VCaP (cell line): ENCODE results near the gene PCDHGA6.
"Not testable (repeated sequence)": the region's sequence is repeated elsewhere in the genome, so short reads cannot be mapped to it uniquely, and the experiment has no call there.

ENCODE experiments used
- H3K27ac ChIP-seq: fragments of 450-650 bp; 2 replicates; pipeline ENCODE4 v1.5.1; 2017
- TF ChIP-seq, protein P1 (sequence below): fragments of 450-650 bp; conservative IDR thresholded peaks from 2 replicates; pipeline ENCODE4 v1.5.1; 2017; ENCODE audit warnings: mild to moderate bottlenecking, moderate library complexity

The PCDHGA6 gene

GRCh38 chr5:141342773-141343172 is 30.9 kb upstream of the PCDHGA6 start:
- TF ChIP-seq, protein P1, sequence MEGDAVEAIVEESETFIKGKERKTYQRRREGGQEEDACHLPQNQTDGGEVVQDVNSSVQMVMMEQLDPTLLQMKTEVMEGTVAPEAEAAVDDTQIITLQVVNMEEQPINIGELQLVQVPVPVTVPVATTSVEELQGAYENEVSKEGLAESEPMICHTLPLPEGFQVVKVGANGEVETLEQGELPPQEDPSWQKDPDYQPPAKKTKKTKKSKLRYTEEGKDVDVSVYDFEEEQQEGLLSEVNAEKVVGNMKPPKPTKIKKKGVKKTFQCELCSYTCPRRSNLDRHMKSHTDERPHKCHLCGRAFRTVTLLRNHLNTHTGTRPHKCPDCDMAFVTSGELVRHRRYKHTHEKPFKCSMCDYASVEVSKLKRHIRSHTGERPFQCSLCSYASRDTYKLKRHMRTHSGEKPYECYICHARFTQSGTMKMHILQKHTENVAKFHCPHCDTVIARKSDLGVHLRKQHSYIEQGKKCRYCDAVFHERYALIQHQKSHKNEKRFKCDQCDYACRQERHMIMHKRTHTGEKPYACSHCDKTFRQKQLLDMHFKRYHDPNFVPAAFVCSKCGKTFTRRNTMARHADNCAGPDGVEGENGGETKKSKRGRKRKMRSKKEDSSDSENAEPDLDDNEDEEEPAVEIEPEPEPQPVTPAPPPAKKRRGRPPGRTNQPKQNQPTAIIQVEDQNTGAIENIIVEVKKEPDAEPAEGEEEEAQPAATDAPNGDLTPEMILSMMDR = no peak
- H3K27ac ChIP-seq = no peak overlapping the region

DNA sequence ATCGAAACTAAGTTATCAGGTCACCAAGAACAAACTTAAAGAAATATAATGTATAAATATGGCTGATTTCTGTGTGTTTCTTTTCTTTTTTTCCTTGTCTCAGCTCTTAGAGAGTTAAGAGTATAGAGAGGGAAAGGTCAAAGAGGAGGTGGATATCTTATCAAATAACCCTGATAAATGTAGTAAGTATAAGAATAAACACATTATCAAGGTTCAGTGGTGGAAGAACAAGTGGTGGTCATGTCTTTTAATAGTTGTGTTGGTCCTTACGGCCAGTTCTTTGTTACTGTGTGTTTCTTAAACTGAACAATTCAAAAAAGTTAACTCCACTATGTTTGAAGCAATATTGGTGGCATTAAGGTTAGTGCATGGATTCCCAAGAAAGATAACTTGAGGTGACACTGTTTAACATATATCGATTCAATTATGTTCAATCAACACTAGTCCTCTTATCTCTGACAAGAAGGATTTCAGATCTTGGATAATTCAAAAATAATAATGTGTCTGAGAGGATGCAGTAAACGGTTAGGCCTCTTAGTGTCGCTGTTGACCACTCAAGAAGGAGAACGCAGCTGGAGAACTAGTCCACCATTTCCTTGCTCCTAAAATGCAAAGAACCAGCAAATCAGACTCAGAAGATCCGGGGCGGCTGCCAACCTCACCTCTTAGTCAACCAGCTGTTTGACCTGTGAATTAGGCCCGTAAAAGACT is 30.3 kb upstream of the PCDHGA6 start, which contains the start of gene PCDHGA3:
PCDHGA3 (plus strand) TSS at position 588 of the 711 bp plus-strand sequence. CDS start 205 bp downstream, outside the sequence.
- H3K27ac ChIP-seq = no peak within 1 kb of the TSS
- TF ChIP-seq, protein P1 = no peak; the same call in 1 of the 2 replicates

DNA sequence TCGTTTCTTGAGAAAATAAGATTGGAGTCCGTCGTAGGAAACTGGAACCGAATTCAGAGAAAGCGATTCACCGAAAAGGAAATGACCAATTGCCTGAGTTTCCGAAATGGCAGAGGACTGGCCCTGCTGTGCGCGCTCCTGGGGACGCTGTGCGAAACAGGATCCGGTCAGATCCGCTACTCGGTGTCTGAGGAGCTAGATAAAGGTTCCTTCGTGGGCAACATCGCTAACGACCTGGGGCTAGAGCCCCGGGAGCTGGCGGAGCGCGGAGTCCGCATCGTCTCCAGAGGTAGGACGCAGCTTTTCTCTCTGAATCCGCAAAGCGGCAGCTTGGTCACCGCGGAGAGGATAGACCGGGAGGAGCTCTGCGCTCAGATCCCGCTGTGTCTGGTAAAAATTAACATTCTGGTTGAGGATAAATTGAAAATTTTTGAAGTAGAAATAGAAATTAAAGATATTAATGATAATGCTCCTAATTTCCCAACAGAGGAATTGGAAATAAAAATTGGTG is 29.7 kb upstream of the PCDHGA6 start:
- H3K27ac ChIP-seq = no peak overlapping the region
- TF ChIP-seq, protein P1 = no peak

DNA sequence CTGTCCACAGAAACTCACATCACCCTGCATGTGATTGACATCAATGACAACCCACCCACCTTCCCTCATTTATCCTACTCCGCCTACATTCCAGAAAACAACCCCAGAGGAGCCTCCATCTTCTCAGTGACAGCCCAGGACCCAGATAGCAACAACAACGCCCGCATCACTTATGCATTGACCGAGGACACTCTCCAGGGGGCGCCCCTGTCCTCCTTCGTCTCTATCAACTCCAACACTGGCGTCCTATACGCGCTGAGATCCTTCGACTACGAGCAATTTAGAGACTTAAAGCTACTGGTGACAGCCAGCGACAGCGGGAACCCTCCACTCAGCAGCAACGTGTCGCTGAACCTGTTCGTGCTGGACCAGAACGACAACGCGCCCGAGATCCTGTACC is 28.4 kb upstream of the PCDHGA6 start:
- H3K27ac ChIP-seq = no peak overlapping the region
- TF ChIP-seq, protein P1 = no peak

DNA sequence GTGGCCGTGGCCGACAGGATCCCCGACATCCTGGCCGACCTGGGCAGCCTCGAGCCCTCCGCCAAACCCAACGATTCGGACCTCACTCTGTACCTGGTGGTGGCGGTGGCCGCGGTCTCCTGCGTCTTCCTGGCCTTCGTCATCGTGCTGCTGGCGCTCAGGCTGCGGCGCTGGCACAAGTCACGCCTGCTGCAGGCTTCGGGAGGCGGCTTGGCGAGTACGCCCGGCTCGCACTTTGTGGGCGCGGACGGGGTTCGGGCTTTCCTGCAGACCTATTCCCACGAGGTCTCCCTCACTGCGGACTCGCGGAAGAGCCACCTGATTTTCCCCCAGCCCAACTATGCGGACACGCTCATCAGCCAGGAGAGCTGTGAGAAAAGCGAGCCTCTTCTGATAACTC is 27.7 kb upstream of the PCDHGA6 start:
- not testable (repeated sequence) for H3K27ac ChIP-seq

- H3K27ac ChIP-seq = peak within 1 kb of the TSS; percentile 38; the same call in 1 of the 2 replicates
- TF ChIP-seq, protein P1 = peak; percentile 73
Measured at GRCh38 chr5:141349917-141350619, 23.6 kb upstream of the PCDHGA6 start, which contains the start of gene PCDHGB1. Gene PCDHGB1, plus strand, starts transcription at chr5:141350099. Its CDS starts 162 bp downstream, at chr5:141350261.

GRCh38 chr5:141351591-141351990 is 22.1 kb upstream of the PCDHGA6 start:
- TF ChIP-seq, protein P1 = no peak
- H3K27ac ChIP-seq = no peak overlapping the region
